ENCODE data around the gene TRUB1.

The TRUB1 gene

DNA sequence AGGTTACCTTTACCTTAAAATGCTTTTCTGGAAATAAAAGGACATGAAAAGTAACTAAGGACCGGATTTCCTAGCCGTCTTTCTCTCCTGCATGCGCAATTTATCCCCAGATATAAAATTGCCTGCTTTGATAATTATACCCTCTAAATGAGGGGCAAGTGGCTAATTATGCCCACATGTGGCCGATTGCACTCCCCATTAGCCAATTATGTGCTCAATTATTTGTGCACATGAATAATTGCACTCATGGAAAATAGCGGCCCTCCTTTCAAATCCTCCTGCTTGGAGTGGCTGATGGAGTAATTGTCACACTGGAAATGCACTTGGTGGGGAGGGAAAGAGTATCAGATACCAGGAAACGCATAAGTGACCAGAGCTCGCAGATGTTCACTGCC, 88.7 kb downstream of the TRUB1 start:
- in situ Hi-C loops (cut with MboI; ENCODE audit: low sequenced_read_pairs, unreplicated experiment): no loop called here
- TF ChIP-seq, protein P1, sequence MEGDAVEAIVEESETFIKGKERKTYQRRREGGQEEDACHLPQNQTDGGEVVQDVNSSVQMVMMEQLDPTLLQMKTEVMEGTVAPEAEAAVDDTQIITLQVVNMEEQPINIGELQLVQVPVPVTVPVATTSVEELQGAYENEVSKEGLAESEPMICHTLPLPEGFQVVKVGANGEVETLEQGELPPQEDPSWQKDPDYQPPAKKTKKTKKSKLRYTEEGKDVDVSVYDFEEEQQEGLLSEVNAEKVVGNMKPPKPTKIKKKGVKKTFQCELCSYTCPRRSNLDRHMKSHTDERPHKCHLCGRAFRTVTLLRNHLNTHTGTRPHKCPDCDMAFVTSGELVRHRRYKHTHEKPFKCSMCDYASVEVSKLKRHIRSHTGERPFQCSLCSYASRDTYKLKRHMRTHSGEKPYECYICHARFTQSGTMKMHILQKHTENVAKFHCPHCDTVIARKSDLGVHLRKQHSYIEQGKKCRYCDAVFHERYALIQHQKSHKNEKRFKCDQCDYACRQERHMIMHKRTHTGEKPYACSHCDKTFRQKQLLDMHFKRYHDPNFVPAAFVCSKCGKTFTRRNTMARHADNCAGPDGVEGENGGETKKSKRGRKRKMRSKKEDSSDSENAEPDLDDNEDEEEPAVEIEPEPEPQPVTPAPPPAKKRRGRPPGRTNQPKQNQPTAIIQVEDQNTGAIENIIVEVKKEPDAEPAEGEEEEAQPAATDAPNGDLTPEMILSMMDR (IDR thresholded peaks at IDR 0.05; ENCODE audit: borderline replicate concordance, control extremely low read depth, extremely low read depth, insufficient read depth, missing control alignments): no peak
- no peak for DNase-seq (ENCODE audit: low spot score)

Data from GM13976 (cell line).